Measurements from ENCODE around the gene INTS3. TPM values are rescaled to one million over a fixed set of nuclear protein-coding genes. Genes with fewer than 3 reads are reported as not detected.
"Not testable (repeated sequence)": the region's sequence is repeated elsewhere in the genome, so short reads cannot be mapped to it uniquely, and the experiment has no call there.

The INTS3 gene
- total RNA-seq, 2 donors from 2014 or later, result 41.4 to 49.0 TPM

- DNase-seq (ENCODE audit: low spot score), result no peak
- intact Hi-C loops (cut with DNase I), result loop anchor here in 1 of 2 donors (1.0 to 2.0 kb wide), 2 partner anchors 20 to 95 kb away; partner anchors contain the start of gene NPR1
These were observed 45.5 kb downstream of the INTS3 start for GRCh38 chr1:153773096-153773921.

GRCh38 chr1:153774026-153774595 lies 46.3 kb downstream of the INTS3 start:
- no peak for DNase-seq (ENCODE audit: low spot score)
- intact Hi-C loops (cut with DNase I), result no loop called here

- intact Hi-C loops (cut with DNase I), result no loop called here
- DNase-seq (ENCODE audit: low spot score), result peak; percentile 96
These were observed 47.1 kb downstream of the INTS3 start, which contains the start of gene SLC27A3 for GRCh38 chr1:153774780-153775457. Gene SLC27A3 (plus strand): TSS chr1:153775407. CDS start chr1:153775498, 91 bp downstream.

DNA sequence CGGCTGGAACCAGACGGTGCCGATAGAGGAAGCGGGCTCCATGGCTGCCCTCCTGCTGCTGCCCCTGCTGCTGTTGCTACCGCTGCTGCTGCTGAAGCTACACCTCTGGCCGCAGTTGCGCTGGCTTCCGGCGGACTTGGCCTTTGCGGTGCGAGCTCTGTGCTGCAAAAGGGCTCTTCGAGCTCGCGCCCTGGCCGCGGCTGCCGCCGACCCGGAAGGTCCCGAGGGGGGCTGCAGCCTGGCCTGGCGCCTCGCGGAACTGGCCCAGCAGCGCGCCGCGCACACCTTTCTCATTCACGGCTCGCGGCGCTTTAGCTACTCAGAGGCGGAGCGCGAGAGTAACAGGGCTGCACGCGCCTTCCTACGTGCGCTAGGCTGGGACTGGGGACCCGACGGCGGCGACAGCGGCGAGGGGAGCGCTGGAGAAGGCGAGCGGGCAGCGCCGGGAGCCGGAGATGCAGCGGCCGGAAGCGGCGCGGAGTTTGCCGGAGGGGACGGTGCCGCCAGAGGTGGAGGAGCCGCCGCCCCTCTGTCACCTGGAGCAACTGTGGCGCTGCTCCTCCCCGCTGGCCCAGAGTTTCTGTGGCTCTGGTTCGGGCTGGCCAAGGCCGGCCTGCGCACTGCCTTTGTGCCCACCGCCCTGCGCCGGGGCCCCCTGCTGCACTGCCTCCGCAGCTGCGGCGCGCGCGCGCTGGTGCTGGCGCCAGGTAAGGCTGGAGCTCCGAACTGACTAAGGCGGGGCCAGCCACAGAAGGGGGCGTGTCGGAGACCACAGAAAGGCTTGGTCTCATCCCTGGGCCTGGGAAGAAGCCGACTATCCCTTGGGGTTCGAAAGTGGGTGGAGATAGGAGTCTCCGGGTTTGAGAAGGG lies 47.8 kb downstream of the INTS3 start:
- DNase-seq (ENCODE audit: low spot score), result peak; percentile 89
- intact Hi-C loops (cut with DNase I), result no loop called here

GRCh38 chr1:153776352-153776751 lies 48.5 kb downstream of the INTS3 start:
- intact Hi-C loops (cut with DNase I), result no loop called here
- no peak for DNase-seq (ENCODE audit: low spot score)

DNA sequence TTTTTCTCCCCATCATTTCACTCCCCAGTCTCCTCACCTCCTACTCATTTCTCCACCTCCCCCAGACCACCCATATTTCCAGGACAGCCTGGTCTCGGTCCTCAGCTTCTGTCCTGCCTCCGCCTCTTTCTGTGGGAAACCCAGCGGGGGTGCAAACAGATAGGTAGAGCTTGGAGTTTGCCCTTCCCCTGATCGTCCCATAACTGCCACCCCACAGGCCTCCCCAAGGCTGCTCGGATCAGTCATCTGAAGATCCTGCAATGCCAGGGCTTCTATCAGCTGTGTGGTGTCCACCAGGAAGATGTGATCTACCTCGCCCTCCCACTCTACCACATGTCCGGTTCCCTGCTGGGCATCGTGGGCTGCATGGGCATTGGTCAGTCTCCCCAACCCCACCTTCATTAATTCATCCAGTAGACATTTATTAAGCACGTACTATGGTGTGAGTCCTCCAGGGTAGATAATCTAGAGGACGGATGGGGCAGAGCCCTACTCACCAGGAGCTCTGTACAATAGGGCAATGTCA lies 49.1 kb downstream of the INTS3 start:
- DNase-seq (ENCODE audit: low spot score), result no peak
- intact Hi-C loops (cut with DNase I), result no loop called here

DNA sequence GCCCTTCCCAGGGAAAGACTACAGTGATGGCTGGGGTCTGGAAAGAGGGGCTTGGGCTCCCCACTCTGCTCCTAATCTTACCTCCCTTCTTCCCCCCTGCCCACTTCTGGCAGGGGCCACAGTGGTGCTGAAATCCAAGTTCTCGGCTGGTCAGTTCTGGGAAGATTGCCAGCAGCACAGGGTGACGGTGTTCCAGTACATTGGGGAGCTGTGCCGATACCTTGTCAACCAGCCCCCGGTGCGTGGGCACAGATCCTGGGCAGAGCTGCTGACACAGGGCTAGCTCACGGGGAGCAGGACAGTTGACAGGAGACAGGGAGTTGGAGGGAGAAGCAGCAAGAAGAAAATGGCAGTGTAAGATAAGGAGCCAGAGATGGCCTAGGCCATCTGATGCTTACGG lies 49.8 kb downstream of the INTS3 start:
- intact Hi-C loops (cut with DNase I), result no loop called here

DNA sequence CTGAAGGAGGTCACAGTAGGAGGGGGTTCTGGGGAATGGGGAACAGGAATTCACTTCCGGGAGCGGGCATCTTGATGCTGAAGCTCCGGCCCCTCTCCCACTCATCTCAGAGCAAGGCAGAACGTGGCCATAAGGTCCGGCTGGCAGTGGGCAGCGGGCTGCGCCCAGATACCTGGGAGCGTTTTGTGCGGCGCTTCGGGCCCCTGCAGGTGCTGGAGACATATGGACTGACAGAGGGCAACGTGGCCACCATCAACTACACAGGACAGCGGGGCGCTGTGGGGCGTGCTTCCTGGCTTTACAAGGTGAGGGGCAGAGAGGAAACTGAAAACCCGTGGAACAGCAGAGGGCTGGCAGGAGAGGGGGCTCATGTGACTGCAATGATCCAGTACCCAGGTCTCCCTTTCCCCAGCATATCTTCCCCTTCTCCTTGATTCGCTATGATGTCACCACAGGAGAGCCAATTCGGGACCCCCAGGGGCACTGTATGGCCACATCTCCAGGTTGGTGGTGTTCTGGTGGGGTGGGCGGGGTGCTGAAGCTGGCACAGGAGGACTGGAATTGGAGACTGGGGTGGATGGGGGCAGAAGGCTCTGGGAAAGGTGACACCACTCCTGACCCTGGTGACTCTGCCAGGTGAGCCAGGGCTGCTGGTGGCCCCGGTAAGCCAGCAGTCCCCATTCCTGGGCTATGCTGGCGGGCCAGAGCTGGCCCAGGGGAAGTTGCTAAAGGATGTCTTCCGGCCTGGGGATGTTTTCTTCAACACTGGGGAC lies 50.4 kb downstream of the INTS3 start:
- DNase-seq (ENCODE audit: low spot score), result no peak
- intact Hi-C loops (cut with DNase I), result no loop called here

More for the DNA sequence above, 49.8 kb downstream of the INTS3 start:
- no peak for DNase-seq (ENCODE audit: low spot score)

GRCh38 chr1:153778824-153779519 lies 51.1 kb downstream of the INTS3 start:
- DNase-seq (ENCODE audit: low spot score), result no peak
- intact Hi-C loops (cut with DNase I), result no loop called here

GRCh38 chr1:153779781-153780541 lies 52.1 kb downstream of the INTS3 start:
- intact Hi-C loops (cut with DNase I), result no loop called here
- DNase-seq (ENCODE audit: low spot score), result peak; percentile 71

GRCh38 chr1:153780551-153780950 lies 52.7 kb downstream of the INTS3 start:
- intact Hi-C loops (cut with DNase I), result no loop called here
- no peak for DNase-seq (ENCODE audit: low spot score)

DNA sequence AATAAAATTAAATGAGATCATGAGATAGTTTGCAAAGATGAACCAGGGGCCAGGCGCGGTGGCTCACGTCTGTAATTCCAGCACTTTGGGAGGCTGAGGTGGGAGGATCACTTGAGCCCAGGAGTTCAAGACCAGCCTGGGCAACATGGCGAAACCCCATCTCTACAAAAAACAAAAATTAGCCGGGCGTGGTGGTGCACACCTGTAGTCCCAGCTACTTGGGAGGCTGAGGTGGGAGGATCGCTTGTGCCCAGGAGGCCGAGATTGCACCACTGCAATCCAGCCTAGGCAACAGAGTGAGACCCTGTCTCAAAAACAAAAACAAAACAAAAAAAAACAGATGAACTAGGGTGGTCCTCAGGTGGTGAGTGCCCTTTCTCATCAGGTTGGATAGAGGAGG lies 54.8 kb downstream of the INTS3 start:
- intact Hi-C loops (cut with DNase I); DNase-seq (ENCODE audit: low spot score): not testable (repeated sequence)

DNA sequence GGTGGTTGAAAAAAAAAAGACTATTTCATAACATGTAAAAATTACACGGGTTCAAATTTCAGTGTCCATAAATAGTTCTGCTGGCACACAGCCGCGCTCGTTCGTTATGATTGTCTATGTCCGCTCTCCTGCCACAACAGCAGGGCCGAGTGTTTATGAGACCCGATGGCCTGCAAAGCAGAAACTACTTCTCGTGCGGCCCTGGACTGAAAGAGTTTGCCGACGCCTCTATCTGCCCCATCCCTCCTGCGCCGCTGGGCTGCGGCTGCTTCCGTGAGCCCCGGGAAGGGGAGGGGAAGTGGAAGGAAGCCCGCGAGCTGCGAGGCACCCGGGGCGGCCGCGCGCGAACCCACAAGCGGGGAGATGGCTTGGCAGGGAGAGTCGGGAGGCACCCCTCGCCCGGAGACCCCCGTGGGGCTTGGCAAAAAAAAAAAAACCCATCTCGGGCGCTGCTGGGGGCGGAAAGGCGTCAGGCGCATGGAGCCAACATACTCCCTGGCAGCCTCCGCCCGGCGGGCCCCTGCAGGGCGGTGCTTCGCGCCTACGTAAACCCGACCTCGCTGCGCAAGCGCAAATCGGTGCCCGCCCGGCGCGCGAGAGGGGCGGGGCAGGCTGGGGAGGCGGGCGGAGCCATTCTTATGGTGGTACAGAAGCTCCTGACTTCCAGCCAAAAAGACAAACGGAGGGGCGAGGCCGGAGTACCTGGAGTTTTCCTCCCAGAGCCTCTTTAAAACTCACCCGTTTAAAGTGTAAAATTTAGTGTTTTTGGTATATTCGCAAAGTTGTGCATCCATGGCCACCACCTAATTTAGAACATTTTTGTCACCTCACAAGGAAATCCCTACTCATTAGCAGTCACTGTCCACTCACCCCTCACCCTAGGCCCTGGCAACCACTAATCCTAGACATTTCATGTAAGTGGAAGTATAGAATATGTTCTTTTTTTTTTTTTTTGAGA lies 55.7 kb downstream of the INTS3 start:
- DNase-seq (ENCODE audit: low spot score), result peak; percentile 98
- intact Hi-C loops (cut with DNase I), result no loop called here

DNA sequence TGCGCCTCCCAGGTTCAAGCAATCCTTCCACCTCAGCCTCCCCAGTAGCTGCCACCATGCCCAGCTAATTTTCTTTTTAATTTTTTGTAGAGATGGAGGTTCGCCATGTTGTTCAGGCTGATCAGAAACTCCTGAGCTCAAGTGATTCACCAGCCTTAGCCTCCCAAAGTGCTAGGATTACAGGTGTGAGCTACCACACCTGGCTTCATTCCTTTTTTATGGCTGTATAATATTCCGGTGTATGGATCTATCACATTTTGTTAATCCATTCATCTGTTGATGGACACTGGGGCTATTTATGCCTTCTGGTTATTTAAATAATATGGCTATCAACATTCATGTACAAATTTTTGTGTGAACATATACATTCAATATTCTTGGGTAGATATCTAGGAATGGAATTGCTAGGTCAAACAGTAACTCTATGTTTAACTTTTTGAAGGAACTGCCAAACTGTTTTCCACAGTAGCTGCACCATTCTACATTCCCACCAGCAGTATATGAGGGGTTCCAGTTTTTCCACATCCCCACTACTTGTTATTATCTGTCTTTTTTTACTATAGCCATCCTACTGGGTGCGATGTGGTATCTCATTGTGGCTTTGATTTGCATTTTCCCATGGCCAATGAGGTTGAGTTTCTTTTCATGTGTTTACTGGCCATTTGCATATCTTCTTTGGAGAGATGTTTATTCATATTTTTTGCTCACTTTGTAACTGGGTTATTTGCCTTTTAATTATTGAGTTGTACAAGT lies 58.4 kb downstream of the INTS3 start:
- intact Hi-C loops (cut with DNase I), result no loop called here
- no peak for DNase-seq (ENCODE audit: low spot score)

- no peak for DNase-seq (ENCODE audit: low spot score)
- intact Hi-C loops (cut with DNase I), result loop anchor here (10.0 kb wide), 2 partner anchors 155 to 195 kb away; partner anchors contain the start of genes DENND4B (in 1 of the 2) and RAB13 (in 1 of the 2)
These were observed 61.7 kb downstream of the INTS3 start for GRCh38 chr1:153789478-153790034.

All from posterior vena cava (tissue), 2 donors.